ENCODE data around the gene HAND2. TPM values are rescaled to one million over a fixed set of nuclear protein-coding genes. Genes with fewer than 3 reads are reported as not detected.

The HAND2 gene
- total RNA-seq, 1 donor from 2014 or later: 26.0 TPM

- Histone ChIP-seq H3K36me3 (no peaks in the 10 kb centered on the region), H3K27me3 (peaks cover 4% of the 10 kb centered on the region), H3K27ac (no peak overlapping the region), H3K9me3 (no peaks in the 10 kb centered on the region), H3K4me3 (no peak overlapping the region), H3K4me1 (peaks cover 22% of the 10 kb centered on the region)
- no peak for DNase-seq (ENCODE audit: extremely low spot score in 2 of 2)
- intact Hi-C loops (cut with DNase I): no loop called here
- no peak for TF ChIP-seq CTCF (IDR thresholded peaks at IDR 0.05)
- TF ChIP-seq POLR2AphosphoS5 (IDR thresholded peaks at IDR 0.05; ENCODE audit: insufficient read depth in 1 of 2, low read depth in 1 of 2): no peak
- no peak for TF ChIP-seq POLR2A (IDR thresholded peaks at IDR 0.05)
Observed at GRCh38 chr4:173515458-173515857, 14.6 kb downstream of the HAND2 start.

GRCh38 chr4:173514641-173515217, 15.3 kb downstream of the HAND2 start:
- peaks cover 24% of the 10 kb centered on the region for H3K4me1 ChIP-seq
- intact Hi-C loops (cut with DNase I): no loop called here
- no peaks in the 10 kb centered on the region for H3K27me3 ChIP-seq
- no peak for TF ChIP-seq CTCF (IDR thresholded peaks at IDR 0.05)
- no peak for TF ChIP-seq POLR2AphosphoS5 (IDR thresholded peaks at IDR 0.05; ENCODE audit: insufficient read depth in 1 of 2, low read depth in 1 of 2)
- DNase-seq (ENCODE audit: extremely low spot score in 2 of 2): no peak
- no peak overlapping the region for H3K4me3 ChIP-seq
- no peaks in the 10 kb centered on the region for H3K36me3 ChIP-seq
- no peaks in the 10 kb centered on the region for H3K9me3 ChIP-seq
- no peak overlapping the region for H3K27ac ChIP-seq

GRCh38 chr4:173513651-173514050, 16.4 kb downstream of the HAND2 start:
- no peaks in the 10 kb centered on the region for H3K9me3 ChIP-seq
- H3K36me3 ChIP-seq: no peaks in the 10 kb centered on the region
- H3K27ac ChIP-seq: no peak overlapping the region
- DNase-seq (ENCODE audit: extremely low spot score in 2 of 2): no peak
- intact Hi-C loops (cut with DNase I): no loop called here
- peaks cover 27% of the 10 kb centered on the region for H3K4me1 ChIP-seq
- H3K4me3 ChIP-seq: no peak overlapping the region
- TF ChIP-seq POLR2AphosphoS5 (IDR thresholded peaks at IDR 0.05; ENCODE audit: insufficient read depth in 1 of 2, low read depth in 1 of 2) (no peak), POLR2A (IDR thresholded peaks at IDR 0.05) (no peak), CTCF (IDR thresholded peaks at IDR 0.05) (no peak)
- H3K27me3 ChIP-seq: no peaks in the 10 kb centered on the region

- Histone ChIP-seq H3K27me3 (no peaks in the 10 kb centered on the region), H3K27ac (no peak overlapping the region), H3K9me3 (no peaks in the 10 kb centered on the region), H3K4me1 (peaks cover 20% of the 10 kb centered on the region), H3K36me3 (no peaks in the 10 kb centered on the region), H3K4me3 (no peak overlapping the region)
- TF ChIP-seq POLR2AphosphoS5 (IDR thresholded peaks at IDR 0.05; ENCODE audit: insufficient read depth in 1 of 2, low read depth in 1 of 2) (no peak), POLR2A (IDR thresholded peaks at IDR 0.05) (no peak), CTCF (IDR thresholded peaks at IDR 0.05) (no peak)
- intact Hi-C loops (cut with DNase I): no loop called here
- DNase-seq (ENCODE audit: extremely low spot score in 2 of 2): no peak
Observed at GRCh38 chr4:173511787-173512361, 18.2 kb downstream of the HAND2 start.

All from vagina (tissue), 2 donors.